A549 (cell line): Measurements from ENCODE around the gene OVAAL.

ENCODE experiments used
- BHLHE40 ChIP-seq: IDR thresholded peaks from 2 replicates; pipeline ENCODE4 v1.6.1; 2012; ENCODE audit warnings: low read depth, low read length, inconsistent platforms
- CEBPB ChIP-seq, 2 experiments: fragments of >200 bp in 1 of 2; sonication (Bioruptor Twin) in 1 of 2; formaldehyde crosslinking in 1 of 2; IDR thresholded peaks; 2 replicates each; pipeline ENCODE4 v1.6.1; 2012 to 2016
- RCOR1 ChIP-seq: fragments of 150-350 bp; IDR thresholded peaks from 2 replicates; pipeline ENCODE4 v1.6.1; 2014; ENCODE audit warnings: antibody characterized with exemption, low read length, low read depth
- ZSCAN20 ChIP-seq: fragments of 250-450 bp; sonication (Bioruptor Pico); IDR thresholded peaks from 2 replicates; pipeline ENCODE4 v1.8.0; 2022; ENCODE audit warnings: mild to moderate bottlenecking, moderate library complexity
- TF ChIP-seq, protein P1 (sequence below): fragments of >200 bp; sonication (Bioruptor Twin); formaldehyde crosslinking; IDR thresholded peaks from 3 replicates; pipeline ENCODE4 v1.5.1; 2016
- TF ChIP-seq, protein P2 (sequence below): IDR thresholded peaks from 2 replicates; pipeline ENCODE4 v1.6.1; 2012
- TF ChIP-seq, protein P3 (sequence below): fragments of >200 bp; sonication (Bioruptor Twin); formaldehyde crosslinking; IDR thresholded peaks from 3 replicates; pipeline ENCODE4 v1.6.1; 2016

DNA sequence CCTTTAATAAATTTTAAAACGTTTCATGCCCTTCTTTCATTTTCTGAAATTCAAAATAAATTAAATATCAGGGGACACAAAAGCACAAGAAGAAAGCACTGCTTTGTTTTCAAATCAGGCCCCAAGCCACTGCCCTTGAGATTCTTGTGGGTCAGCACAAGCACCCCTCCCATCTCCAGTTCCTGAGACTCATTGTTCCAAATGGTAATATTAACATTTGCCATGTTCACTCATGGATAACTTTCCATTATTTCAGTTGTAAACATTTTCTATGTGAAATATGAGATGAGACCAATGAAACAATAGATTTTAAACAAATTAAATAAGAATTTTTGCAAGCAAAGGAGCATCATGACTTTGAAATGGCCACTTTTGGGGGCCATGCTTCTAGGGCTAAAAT, 7.7 kb downstream of the OVAAL start:
- TF ChIP-seq, protein P1, sequence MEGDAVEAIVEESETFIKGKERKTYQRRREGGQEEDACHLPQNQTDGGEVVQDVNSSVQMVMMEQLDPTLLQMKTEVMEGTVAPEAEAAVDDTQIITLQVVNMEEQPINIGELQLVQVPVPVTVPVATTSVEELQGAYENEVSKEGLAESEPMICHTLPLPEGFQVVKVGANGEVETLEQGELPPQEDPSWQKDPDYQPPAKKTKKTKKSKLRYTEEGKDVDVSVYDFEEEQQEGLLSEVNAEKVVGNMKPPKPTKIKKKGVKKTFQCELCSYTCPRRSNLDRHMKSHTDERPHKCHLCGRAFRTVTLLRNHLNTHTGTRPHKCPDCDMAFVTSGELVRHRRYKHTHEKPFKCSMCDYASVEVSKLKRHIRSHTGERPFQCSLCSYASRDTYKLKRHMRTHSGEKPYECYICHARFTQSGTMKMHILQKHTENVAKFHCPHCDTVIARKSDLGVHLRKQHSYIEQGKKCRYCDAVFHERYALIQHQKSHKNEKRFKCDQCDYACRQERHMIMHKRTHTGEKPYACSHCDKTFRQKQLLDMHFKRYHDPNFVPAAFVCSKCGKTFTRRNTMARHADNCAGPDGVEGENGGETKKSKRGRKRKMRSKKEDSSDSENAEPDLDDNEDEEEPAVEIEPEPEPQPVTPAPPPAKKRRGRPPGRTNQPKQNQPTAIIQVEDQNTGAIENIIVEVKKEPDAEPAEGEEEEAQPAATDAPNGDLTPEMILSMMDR: no peak
- TF ChIP-seq RCOR1 (no peak), ZSCAN20 (CRISPR knock-in tag) (no peak), CEBPB (IDR thresholded peaks at IDR 0.05) (no peak), BHLHE40 (no peak)
- TF ChIP-seq, protein P2, sequence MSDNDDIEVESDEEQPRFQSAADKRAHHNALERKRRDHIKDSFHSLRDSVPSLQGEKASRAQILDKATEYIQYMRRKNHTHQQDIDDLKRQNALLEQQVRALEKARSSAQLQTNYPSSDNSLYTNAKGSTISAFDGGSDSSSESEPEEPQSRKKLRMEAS: no peak
- TF ChIP-seq, protein P3, sequence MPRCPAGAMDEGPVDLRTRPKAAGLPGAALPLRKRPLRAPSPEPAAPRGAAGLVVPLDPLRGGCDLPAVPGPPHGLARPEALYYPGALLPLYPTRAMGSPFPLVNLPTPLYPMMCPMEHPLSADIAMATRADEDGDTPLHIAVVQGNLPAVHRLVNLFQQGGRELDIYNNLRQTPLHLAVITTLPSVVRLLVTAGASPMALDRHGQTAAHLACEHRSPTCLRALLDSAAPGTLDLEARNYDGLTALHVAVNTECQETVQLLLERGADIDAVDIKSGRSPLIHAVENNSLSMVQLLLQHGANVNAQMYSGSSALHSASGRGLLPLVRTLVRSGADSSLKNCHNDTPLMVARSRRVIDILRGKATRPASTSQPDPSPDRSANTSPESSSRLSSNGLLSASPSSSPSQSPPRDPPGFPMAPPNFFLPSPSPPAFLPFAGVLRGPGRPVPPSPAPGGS: no peak
